GM19372 (cell line): Measurements from ENCODE around the gene TALDO1.

Source experiments
- ATAC-seq: cut with Tn5 transposase; IDR thresholded peaks from one replicate; pipeline ENCODE4 v1.9.1; 2021; ENCODE audit warnings: mild to moderate bottlenecking, low read depth, moderate library complexity; ENCODE audit not compliant: unreplicated experiment

TALDO1 gene

GRCh38 chr11:813072-813455 is 65.8 kb downstream of the TALDO1 start:
- no peak for ATAC-seq

DNA sequence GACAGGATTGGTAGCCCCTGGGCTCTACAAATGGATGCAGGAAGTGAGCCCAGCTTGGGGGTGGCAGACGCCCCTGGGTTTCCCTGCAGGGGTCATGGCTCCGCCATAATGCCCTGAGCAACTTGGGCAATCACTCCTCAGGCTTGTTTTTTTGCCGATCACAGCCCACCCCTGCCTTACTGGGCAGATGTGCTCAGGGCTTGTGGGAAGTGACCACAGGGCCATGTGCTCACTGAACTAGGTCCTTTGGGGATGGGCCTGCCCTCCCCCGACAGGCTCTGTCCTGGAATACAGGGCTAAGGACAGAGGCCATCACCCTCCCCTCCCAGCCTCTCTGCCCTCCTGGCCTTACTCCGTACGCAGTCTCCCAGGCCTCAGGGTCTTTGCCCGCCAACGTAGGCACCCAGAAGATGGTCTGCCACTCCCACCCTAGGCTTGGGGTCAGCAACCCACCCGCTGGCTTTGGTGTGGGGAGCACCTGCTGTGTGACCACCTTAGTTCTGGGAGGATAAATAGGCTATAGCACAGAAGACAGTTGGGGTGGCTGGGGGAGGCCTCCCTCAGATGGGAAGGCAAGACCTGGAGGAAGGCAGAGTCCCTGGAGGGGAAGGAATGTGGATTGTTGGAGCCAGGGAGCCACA is 66.3 kb downstream of the TALDO1 start:
- no peak for ATAC-seq
